PFSK-1 (cell line): ENCODE data around the gene CD164L2. TPM values are rescaled to one million over a fixed set of nuclear protein-coding genes. Genes with fewer than 3 reads are reported as not detected.

ENCODE experiments used
- FOXP2 ChIP-seq: optimal IDR thresholded peaks from 2 replicates; pipeline ENCODE3; 2011; ENCODE audit warnings: borderline replicate concordance, control low read depth, inconsistent platforms; ENCODE audit not compliant: insufficient read depth; ENCODE audit errors: extremely low read length, extremely low read depth
- POLR2AphosphoS5 ChIP-seq: IDR thresholded peaks from 2 replicates; pipeline ENCODE4 v1.6.1; 2012; ENCODE audit warnings: low read depth, mild to moderate bottlenecking, control low read depth, low read length, moderate library complexity
- SIN3A ChIP-seq: IDR thresholded peaks from 2 replicates; pipeline ENCODE4 v1.6.1; 2012; ENCODE audit warnings: mild to moderate bottlenecking, low read length, moderate library complexity, borderline replicate concordance; ENCODE audit not compliant: insufficient read depth
- TAF1 ChIP-seq: IDR thresholded peaks from 2 replicates; pipeline ENCODE4 v1.6.1; 2012; ENCODE audit warnings: low read length, control low read depth, borderline replicate concordance; ENCODE audit not compliant: insufficient read depth
- polyA plus RNA-seq: library from polyadenylated mRNA; unstranded; fragments of >200 nt; gene quantifications from one replicate; pipeline ENCODE4 v1.2.1, GENCODE V29; 2012; ENCODE audit warnings: low read depth, missing spikeins; ENCODE audit not compliant: insufficient read length
- TF ChIP-seq, protein P1 (sequence below), 2 experiments: IDR thresholded peaks; 2 replicates each; pipeline versions ENCODE4 v1.6.1 to v1.8.0; 2011 to 2012; ENCODE audit warnings: low read depth in 2 of 2, low read length in 2 of 2, control low read depth in 1 of 2, inconsistent platforms in 1 of 2, mild to moderate bottlenecking in 1 of 2, moderate library complexity in 1 of 2; ENCODE audit not compliant: insufficient read depth in 1 of 2

Gene CD164L2
- not detected for polyA plus RNA-seq

DNA sequence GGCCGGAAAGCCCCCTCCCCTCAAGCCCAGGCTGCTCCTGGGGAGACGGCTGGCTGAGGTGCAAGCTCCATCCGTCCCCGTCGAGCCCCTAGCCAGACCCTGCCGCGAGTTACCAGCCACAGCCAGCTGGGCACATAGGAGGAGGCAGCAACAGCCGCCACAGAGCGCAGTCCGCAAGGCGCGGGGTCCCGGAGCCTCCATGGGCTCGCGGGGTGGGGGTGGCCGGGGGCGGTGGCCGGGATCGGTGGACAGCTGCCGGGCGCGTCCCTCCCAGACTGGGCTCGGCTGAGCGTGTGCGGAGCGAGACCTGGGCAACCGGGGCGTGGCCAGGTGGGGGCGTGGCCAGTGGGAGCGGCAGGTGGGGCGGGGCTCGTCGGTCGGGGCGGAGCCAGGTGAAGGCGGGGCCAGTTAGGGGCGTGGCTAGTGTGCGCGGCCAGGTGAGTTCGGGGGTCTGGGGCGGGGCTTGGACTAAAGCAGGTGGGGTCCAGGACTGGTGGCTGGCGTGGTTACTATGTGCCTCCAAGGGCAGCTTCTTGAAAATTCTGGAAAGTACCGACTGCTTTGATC, at the start of gene CD164L2:
Gene CD164L2, minus strand, starts transcription at position 295 of the 567 bp plus-strand sequence. Its CDS starts 94 bp downstream, at position 201.
- no peak for TF ChIP-seq POLR2AphosphoS5

DNA sequence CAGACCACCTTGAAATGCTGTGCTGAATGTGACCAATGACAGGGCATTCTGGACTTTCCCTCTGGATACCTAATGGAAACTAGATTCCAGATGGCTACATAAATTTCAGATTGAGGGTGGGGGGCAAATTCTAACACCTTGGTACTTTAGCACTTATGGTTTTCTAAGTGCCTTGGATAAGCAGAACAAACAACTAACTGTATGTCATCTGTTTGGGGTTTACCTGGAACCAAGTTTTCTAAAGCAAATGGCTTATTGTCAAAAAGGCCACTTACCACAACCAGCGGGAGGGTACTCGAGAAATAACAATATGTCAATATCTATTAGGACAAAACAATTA, 48.4 kb upstream of the CD164L2 start:
- TF ChIP-seq TAF1 (no peak), SIN3A (no peak), FOXP2 (no peak), POLR2AphosphoS5 (no peak)
- TF ChIP-seq, protein P1, sequence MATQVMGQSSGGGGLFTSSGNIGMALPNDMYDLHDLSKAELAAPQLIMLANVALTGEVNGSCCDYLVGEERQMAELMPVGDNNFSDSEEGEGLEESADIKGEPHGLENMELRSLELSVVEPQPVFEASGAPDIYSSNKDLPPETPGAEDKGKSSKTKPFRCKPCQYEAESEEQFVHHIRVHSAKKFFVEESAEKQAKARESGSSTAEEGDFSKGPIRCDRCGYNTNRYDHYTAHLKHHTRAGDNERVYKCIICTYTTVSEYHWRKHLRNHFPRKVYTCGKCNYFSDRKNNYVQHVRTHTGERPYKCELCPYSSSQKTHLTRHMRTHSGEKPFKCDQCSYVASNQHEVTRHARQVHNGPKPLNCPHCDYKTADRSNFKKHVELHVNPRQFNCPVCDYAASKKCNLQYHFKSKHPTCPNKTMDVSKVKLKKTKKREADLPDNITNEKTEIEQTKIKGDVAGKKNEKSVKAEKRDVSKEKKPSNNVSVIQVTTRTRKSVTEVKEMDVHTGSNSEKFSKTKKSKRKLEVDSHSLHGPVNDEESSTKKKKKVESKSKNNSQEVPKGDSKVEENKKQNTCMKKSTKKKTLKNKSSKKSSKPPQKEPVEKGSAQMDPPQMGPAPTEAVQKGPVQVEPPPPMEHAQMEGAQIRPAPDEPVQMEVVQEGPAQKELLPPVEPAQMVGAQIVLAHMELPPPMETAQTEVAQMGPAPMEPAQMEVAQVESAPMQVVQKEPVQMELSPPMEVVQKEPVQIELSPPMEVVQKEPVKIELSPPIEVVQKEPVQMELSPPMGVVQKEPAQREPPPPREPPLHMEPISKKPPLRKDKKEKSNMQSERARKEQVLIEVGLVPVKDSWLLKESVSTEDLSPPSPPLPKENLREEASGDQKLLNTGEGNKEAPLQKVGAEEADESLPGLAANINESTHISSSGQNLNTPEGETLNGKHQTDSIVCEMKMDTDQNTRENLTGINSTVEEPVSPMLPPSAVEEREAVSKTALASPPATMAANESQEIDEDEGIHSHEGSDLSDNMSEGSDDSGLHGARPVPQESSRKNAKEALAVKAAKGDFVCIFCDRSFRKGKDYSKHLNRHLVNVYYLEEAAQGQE (IDR thresholded peaks at IDR 0.05; ENCODE audit: insufficient read depth in 1 of 2, low read depth in 2 of 2, low read length in 2 of 2) = no peak

DNA sequence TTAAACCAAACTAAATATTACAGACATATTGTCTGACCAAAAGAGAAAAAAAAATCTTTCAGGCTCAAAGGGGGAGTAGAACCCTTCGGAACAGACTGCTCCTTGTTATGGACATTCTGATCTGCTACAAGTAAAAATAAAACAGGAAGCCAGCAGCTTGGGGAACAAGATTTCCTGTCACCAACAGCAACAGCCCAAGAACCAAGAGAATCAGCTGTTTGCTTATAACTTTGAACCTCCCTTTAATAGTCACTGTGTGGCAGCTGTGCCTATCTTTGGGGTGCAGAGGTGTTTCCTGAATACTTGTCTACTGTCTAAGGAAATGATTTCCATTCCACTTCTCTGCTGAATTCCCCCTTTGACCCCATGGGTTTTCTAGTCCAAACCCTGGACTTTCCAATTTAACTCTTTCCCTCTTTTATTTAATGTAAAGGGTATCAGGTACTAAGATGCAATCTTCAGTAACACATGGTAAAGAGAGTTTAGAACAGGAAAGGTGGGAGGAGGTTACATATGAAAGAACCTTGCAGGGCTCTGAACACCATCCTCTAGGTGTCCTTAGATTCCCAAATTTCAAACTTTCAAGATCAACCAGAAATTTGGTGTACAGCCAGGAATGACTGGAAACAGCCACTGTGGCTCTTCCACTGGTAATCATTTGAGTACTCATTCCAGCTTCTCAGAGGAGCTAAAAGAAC, 47.9 kb upstream of the CD164L2 start:
- TF ChIP-seq TAF1 (no peak), FOXP2 (no peak), POLR2AphosphoS5 (no peak), SIN3A (no peak)
- TF ChIP-seq, protein P1 (IDR thresholded peaks at IDR 0.05; ENCODE audit: insufficient read depth in 1 of 2, low read depth in 2 of 2, low read length in 2 of 2) = no peak

DNA sequence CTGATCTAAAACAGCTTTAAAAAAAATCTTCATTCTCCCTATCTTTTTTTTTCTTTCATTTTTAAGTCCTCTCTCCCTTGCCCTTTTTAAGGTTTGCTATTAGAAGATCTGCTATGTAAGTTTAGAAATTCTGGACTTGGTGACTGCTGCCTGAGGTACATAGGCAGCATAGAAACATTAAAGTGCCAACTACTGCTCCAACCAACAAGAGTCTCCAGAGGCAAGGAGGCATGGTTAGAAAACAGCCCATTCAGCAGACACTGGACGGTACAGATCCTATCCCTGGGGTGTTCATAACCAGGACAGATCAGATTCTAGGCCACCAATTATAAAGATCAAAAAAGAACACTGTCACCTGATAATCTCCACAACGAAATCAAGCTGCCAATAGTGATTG, 45.9 kb upstream of the CD164L2 start:
- TF ChIP-seq SIN3A (no peak), TAF1 (no peak), POLR2AphosphoS5 (no peak), FOXP2 (no peak)
- TF ChIP-seq, protein P1 (IDR thresholded peaks at IDR 0.05; ENCODE audit: insufficient read depth in 1 of 2, low read depth in 2 of 2, low read length in 2 of 2) = no peak

DNA sequence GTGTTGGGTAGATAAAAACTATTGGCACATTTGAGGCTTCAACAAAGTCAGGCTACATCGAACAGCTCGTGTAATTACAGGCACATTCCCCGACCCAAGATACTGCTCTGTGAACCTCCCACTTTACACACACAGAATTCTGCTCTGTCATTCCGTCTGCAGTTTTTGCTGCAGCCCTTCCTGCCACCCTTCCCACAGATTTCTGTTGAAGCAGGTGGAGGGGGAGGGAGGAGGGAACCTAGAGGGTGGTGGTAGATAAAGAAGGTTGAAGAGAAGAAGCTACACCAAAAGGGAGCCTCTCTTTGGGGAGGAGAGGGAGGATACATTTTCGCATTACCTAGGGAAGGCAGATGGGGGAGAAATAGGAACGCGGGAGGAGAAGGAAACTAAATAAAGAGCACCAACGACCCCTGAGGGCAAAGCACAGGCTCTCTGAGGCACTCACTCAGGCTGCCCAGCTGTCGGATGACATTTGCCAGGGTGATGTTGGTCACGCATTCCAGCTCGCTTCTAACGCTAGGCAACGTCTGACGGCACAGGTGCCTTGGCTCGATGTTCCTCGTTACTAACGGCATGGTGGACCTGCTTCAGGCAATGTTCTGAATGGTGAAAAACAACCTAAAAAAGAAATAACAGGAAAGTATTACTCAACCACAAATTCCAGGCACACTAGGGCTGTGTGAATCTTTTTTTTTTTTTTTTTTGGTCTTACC, 45.3 kb upstream of the CD164L2 start:
- TF ChIP-seq FOXP2 (no peak), POLR2AphosphoS5 (no peak), SIN3A (no peak), TAF1 (no peak)
- TF ChIP-seq, protein P1 (IDR thresholded peaks at IDR 0.05; ENCODE audit: insufficient read depth in 1 of 2, low read depth in 2 of 2, low read length in 2 of 2) = no peak
